ENCODE results near the gene PPP5C. TPM values are rescaled to one million over a fixed set of nuclear protein-coding genes. Genes with fewer than 3 reads are reported as not detected.
"Not testable (repeated sequence)": the region's sequence is repeated elsewhere in the genome, so short reads cannot be mapped to it uniquely, and the experiment has no call there.

The PPP5C gene
- total RNA-seq, 1 donor, result 47.4 TPM

GRCh38 chr19:46406976-46407375, 60.1 kb downstream of the PPP5C start:
- DNase-seq (ENCODE audit: low read depth in 2 of 3, low spot score in 2 of 3), result no peak

GRCh38 chr19:46407856-46408663, 61.2 kb downstream of the PPP5C start:
- no peak for DNase-seq (ENCODE audit: low read depth in 2 of 3, low spot score in 2 of 3)

- no peak for DNase-seq (ENCODE audit: low read depth in 2 of 3, low spot score in 2 of 3)
These were observed 61.8 kb downstream of the PPP5C start for GRCh38 chr19:46408664-46409039.

- no peak for DNase-seq (ENCODE audit: low read depth in 2 of 3, low spot score in 2 of 3)
These were observed 62.3 kb downstream of the PPP5C start for GRCh38 chr19:46409191-46409590.

- DNase-seq (ENCODE audit: low read depth in 2 of 3, low spot score in 2 of 3), result no peak
These were observed 63.6 kb downstream of the PPP5C start for GRCh38 chr19:46410205-46411087.

- DNase-seq (ENCODE audit: low read depth in 2 of 3, low spot score in 2 of 3), result no peak
These were observed 64.4 kb downstream of the PPP5C start for GRCh38 chr19:46411088-46411924.

- no peak for DNase-seq (ENCODE audit: low read depth in 2 of 3, low spot score in 2 of 3)
These were observed 65.2 kb downstream of the PPP5C start for GRCh38 chr19:46411925-46412649.

- no peak for DNase-seq (ENCODE audit: low read depth in 2 of 3, low spot score in 2 of 3)
These were observed 65.9 kb downstream of the PPP5C start for GRCh38 chr19:46412650-46413261.

- DNase-seq (ENCODE audit: low read depth in 2 of 3, low spot score in 2 of 3), result peak in 1 of 3 donors; percentile 35
These were observed 66.6 kb downstream of the PPP5C start, which contains the start of gene CCDC8 for GRCh38 chr19:46413262-46414031. CCDC8 (minus strand) TSS chr19:46413564; CDS start chr19:46412810, 754 bp downstream.

GRCh38 chr19:46414899-46415298, 68.0 kb downstream of the PPP5C start:
- DNase-seq (ENCODE audit: low read depth in 2 of 3, low spot score in 2 of 3), result not testable (repeated sequence)

- peak in 2 of 3 donors; percentile 39 to 58 for DNase-seq (ENCODE audit: low read depth in 2 of 3, low spot score in 2 of 3)
These were observed 69.2 kb downstream of the PPP5C start for GRCh38 chr19:46415804-46416709.

- DNase-seq (ENCODE audit: low read depth in 2 of 3, low spot score in 2 of 3), result no peak
These were observed 73.2 kb downstream of the PPP5C start for GRCh38 chr19:46420056-46420455.

- DNase-seq (ENCODE audit: low read depth in 2 of 3, low spot score in 2 of 3), result no peak
These were observed 75.5 kb downstream of the PPP5C start for GRCh38 chr19:46422344-46422743.

GRCh38 chr19:46423188-46423587, 76.3 kb downstream of the PPP5C start:
- DNase-seq (ENCODE audit: low read depth in 2 of 3, low spot score in 2 of 3), result no peak

GRCh38 chr19:46426035-46426505, 79.2 kb downstream of the PPP5C start:
- DNase-seq (ENCODE audit: low read depth in 2 of 3, low spot score in 2 of 3), result peak in 1 of 3 donors; percentile 56

GRCh38 chr19:46426506-46427162, 79.7 kb downstream of the PPP5C start:
- DNase-seq (ENCODE audit: low read depth in 2 of 3, low spot score in 2 of 3), result peak in 2 of 3 donors; percentile 80 to 87

GRCh38 chr19:46427518-46428045, 80.7 kb downstream of the PPP5C start:
- DNase-seq (ENCODE audit: low read depth in 2 of 3, low spot score in 2 of 3), result no peak
